Endothelial cell of umbilical vein (primary cell): ENCODE results near the gene SOX11. TPM values are rescaled to one million over a fixed set of nuclear protein-coding genes. Genes with fewer than 3 reads are reported as not detected.

Experiments used
- BruUV-seq: library from RNA; stranded (reverse); fragments of 400-500 nt; replicated peaks from 2 replicates; lab custom pipeline; 2021; lab: Mats Ljungman, UMichigan
- CTCF ChIA-PET: fragments of 300-600, 350-600 bp; sonication (Branson Sonifier 250); formaldehyde crosslinking; loops from one replicate; lab custom pipeline; 2021; ENCODE audit warnings: antibody characterized with exemption, inconsistent platforms; lab: Charles Lee
- POLR2A ChIA-PET: fragments of 300-600, 350-600 bp; sonication (Branson Sonifier 250); formaldehyde crosslinking; loops from one replicate; lab custom pipeline; 2021; ENCODE audit warnings: antibody characterized with exemption, inconsistent platforms; lab: Charles Lee
- DNase-seq: peaks from one replicate; pipeline ENCODE4 v3.0.0-alpha.2; 2011; ENCODE audit warnings: low read depth, low spot score
- FAIRE-seq: peaks from 2 replicates; lab custom pipeline; 2011; peaks lifted over from hg19 to GRCh38; lab: Jason Lieb, UNC
- H2AFZ ChIP-seq: 2 replicates; pipeline ENCODE4 v1.6.0; 2012; ENCODE audit warnings: low read depth, low read length, control low read depth, inconsistent platforms
- H3K27ac ChIP-seq: 2 replicates; pipeline ENCODE4 v1.5.1; 2011; ENCODE audit warnings: low read depth, mild to moderate bottlenecking, control low read depth, low read length, moderate library complexity; ENCODE audit not compliant: insufficient read depth
- H3K27me3 ChIP-seq, 2 experiments: 2 replicates each; pipeline versions ENCODE4 v1.6.0 to v1.6.1; 2011; ENCODE audit warnings: low read length in 2 of 2, mixed read lengths in 1 of 2; ENCODE audit not compliant: control insufficient read depth in 2 of 2, insufficient read depth in 2 of 2
- H3K36me3 ChIP-seq, 2 experiments: 2 replicates in 1 of 2; 3 replicates in 1 of 2; pipeline ENCODE4 v1.5.1; 2011; ENCODE audit warnings: low read length in 2 of 2, mild to moderate bottlenecking in 1 of 2, moderate library complexity in 1 of 2; ENCODE audit not compliant: control insufficient read depth in 2 of 2, insufficient read depth in 2 of 2; ENCODE audit errors: extremely low read depth in 1 of 2
- H3K4me1 ChIP-seq: 3 replicates; pipeline ENCODE4 v1.5.1; 2011; ENCODE audit warnings: mild to moderate bottlenecking, low read length; ENCODE audit not compliant: control insufficient read depth, insufficient read depth; ENCODE audit errors: extremely low read depth
- H3K4me2 ChIP-seq: 2 replicates; pipeline ENCODE4 v1.6.1; 2011; ENCODE audit warnings: low read length, control low read depth, mixed read lengths; ENCODE audit not compliant: insufficient read depth
- H3K4me3 ChIP-seq, 3 experiments: fragments of 200-600 bp in 1 of 3; sonication (generic), shearing (Covaris generic) in 1 of 3; replicated peaks in 1 of 3; 2 replicates each; pipeline ENCODE4 v1.5.1; 2011 to 2016; ENCODE audit warnings: control low read depth in 3 of 3, low read length in 3 of 3, mild to moderate bottlenecking in 2 of 3, inconsistent platforms in 1 of 3, low read depth in 1 of 3, moderate library complexity in 1 of 3; ENCODE audit not compliant: insufficient read depth in 1 of 3
- H3K79me2 ChIP-seq: 2 replicates; pipeline ENCODE4 v1.6.0; 2012; ENCODE audit warnings: low read length, inconsistent platforms; ENCODE audit not compliant: control insufficient read depth, insufficient read depth
- H3K9ac ChIP-seq: replicated peaks from 2 replicates; pipeline ENCODE3; 2011; ENCODE audit warnings: low read length, control low read depth; ENCODE audit not compliant: insufficient read depth; ENCODE audit errors: extremely low read depth
- H3K9me1 ChIP-seq: replicated peaks from 3 replicates; pipeline ENCODE4 v1.6.0; 2011; ENCODE audit warnings: mild to moderate bottlenecking, low read length; ENCODE audit not compliant: control insufficient read depth, insufficient read depth; ENCODE audit errors: extremely low read depth
- H3K9me3 ChIP-seq: replicated peaks from 2 replicates; pipeline ENCODE4 v1.5.1; 2012; ENCODE audit warnings: low read length, inconsistent platforms; ENCODE audit not compliant: control insufficient read depth, insufficient read depth
- H4K20me1 ChIP-seq: replicated peaks from 2 replicates; pipeline ENCODE3; 2011; ENCODE audit warnings: mild to moderate bottlenecking, low read length; ENCODE audit not compliant: control insufficient read depth, insufficient read depth; ENCODE audit errors: extremely low read depth
- EZH2 ChIP-seq: IDR thresholded peaks from 2 replicates; pipeline ENCODE4 v1.6.1; 2012; ENCODE audit warnings: borderline replicate concordance, low read depth, mild to moderate bottlenecking, moderate library complexity, low read length, inconsistent platforms; ENCODE audit not compliant: severe bottlenecking
- FOS ChIP-seq: IDR thresholded peaks from 2 replicates; pipeline ENCODE4 v1.6.1; 2011; ENCODE audit warnings: mild to moderate bottlenecking, low read length, moderate library complexity, borderline replicate concordance; ENCODE audit not compliant: insufficient read depth
- GATA2 ChIP-seq: IDR thresholded peaks from 2 replicates; pipeline ENCODE4 v1.7.0; 2011; ENCODE audit warnings: low read depth, mild to moderate bottlenecking, moderate library complexity, mixed read lengths, low read length; ENCODE audit not compliant: insufficient read length, insufficient read depth
- JUN ChIP-seq: IDR thresholded peaks from 2 replicates; pipeline ENCODE4 v1.6.1; 2011; ENCODE audit warnings: borderline replicate concordance, low read depth; ENCODE audit not compliant: insufficient read length, insufficient read depth
- MYC ChIP-seq: IDR thresholded peaks from one replicate; pipeline ENCODE4 v1.6.1; 2011; ENCODE audit warnings: mild to moderate bottlenecking, low read depth, low read length
- POLR2A ChIP-seq: IDR thresholded peaks from 2 replicates; pipeline ENCODE4 v1.6.1; 2012; ENCODE audit warnings: low read depth, mild to moderate bottlenecking, control low read depth, low read length
- POLR2AphosphoS5 ChIP-seq: IDR thresholded peaks from 2 replicates; pipeline ENCODE4 v1.6.1; 2012; ENCODE audit warnings: low read depth, mild to moderate bottlenecking, control low read depth, low read length, moderate library complexity; ENCODE audit not compliant: insufficient read depth
- dilution Hi-C: fragments of 300-500 bp; cut with MboI; formaldehyde crosslinking; loops from one replicate; pipeline ENCODE4 v1.15.0; 2019; ENCODE audit warnings: low sequenced_read_pairs; ENCODE audit not compliant: extremely low pct_ligation_motif_present
- intact Hi-C: fragments of 100-400 bp; cut with micrococcal nuclease; formaldehyde crosslinking; loops from one replicate; pipeline ENCODE4 v1.10.0; 2022
- polyA plus RNA-seq, 4 experiments: library from polyadenylated mRNA; depleted of rRNA in 3 of 4; stranded (reverse) in 3 of 4; unstranded in 1 of 4; fragments of >200 nt; gene quantifications; 2 replicates each; pipeline versions ENCODE4 v1.2.1 to v1.2.3, GENCODE V29; 2011 to 2012; ENCODE audit warnings: missing spikeins in 1 of 4
- total RNA-seq: library from RNA; stranded (reverse); gene quantifications from 2 replicates; pipeline ENCODE4 v1.2.3, GENCODE V29; 2021
- TF ChIP-seq, protein P1 (sequence below), 2 donors: IDR thresholded peaks; 1 replicate in 1 of 2; 2 replicates in 1 of 2; pipeline ENCODE4 v1.5.1; 2011; ENCODE audit warnings: low read length in 2 of 2, mild to moderate bottlenecking in 2 of 2, moderate library complexity in 2 of 2, control low read depth in 1 of 2, inconsistent platforms in 1 of 2, low read depth in 1 of 2; ENCODE audit not compliant: insufficient read depth in 1 of 2; ENCODE audit errors: extremely low read depth in 1 of 2
- TF ChIP-seq, protein P2 (sequence below): IDR thresholded peaks from 2 replicates; pipeline ENCODE4 v1.6.1; 2011; ENCODE audit not compliant: insufficient read depth, insufficient read length

Gene SOX11
- total and polyA plus RNA-seq, 2 donors (not counting 3 experiments of a cell fraction or from before 2014, with no cell fraction given): not detected

DNA sequence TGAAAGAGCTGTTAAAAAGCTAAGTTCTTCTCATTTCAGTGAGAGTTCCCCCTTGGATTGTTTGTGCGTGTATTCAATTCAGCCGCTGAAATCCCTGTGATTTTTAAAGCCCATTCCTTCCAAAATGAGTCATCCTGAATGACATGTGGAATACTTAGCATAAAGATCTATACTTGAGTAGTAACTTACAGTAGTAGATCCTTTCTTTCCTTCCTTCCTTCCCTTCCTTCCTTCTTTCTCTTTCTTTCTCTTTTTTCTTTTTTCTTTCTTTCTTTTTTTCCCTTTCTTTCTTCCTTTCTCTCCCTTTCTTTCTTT lies 18.2 kb upstream of the SOX11 start:
- no peak overlapping the region for H2AFZ ChIP-seq
- no peak for TF ChIP-seq POLR2A
- TF ChIP-seq EZH2: no peak
- no peak for TF ChIP-seq FOS
- TF ChIP-seq JUN: no peak
- TF ChIP-seq, protein P1, sequence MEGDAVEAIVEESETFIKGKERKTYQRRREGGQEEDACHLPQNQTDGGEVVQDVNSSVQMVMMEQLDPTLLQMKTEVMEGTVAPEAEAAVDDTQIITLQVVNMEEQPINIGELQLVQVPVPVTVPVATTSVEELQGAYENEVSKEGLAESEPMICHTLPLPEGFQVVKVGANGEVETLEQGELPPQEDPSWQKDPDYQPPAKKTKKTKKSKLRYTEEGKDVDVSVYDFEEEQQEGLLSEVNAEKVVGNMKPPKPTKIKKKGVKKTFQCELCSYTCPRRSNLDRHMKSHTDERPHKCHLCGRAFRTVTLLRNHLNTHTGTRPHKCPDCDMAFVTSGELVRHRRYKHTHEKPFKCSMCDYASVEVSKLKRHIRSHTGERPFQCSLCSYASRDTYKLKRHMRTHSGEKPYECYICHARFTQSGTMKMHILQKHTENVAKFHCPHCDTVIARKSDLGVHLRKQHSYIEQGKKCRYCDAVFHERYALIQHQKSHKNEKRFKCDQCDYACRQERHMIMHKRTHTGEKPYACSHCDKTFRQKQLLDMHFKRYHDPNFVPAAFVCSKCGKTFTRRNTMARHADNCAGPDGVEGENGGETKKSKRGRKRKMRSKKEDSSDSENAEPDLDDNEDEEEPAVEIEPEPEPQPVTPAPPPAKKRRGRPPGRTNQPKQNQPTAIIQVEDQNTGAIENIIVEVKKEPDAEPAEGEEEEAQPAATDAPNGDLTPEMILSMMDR (IDR thresholded peaks at IDR 0.05; ENCODE audit: extremely low read depth in 1 of 2, insufficient read depth in 1 of 2, low read depth in 1 of 2, low read length in 2 of 2): no peak
- no peak for TF ChIP-seq MYC
- no peak for TF ChIP-seq POLR2AphosphoS5
- TF ChIP-seq, protein P2, sequence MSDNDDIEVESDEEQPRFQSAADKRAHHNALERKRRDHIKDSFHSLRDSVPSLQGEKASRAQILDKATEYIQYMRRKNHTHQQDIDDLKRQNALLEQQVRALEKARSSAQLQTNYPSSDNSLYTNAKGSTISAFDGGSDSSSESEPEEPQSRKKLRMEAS: no peak
- TF ChIP-seq GATA2: no peak
- H4K20me1 ChIP-seq: no peaks in the 10 kb centered on the region
- dilution Hi-C loops (no loop called here), intact Hi-C loops (no loop called here)
- H3K4me2 ChIP-seq: no peak overlapping the region
- H3K27me3 ChIP-seq: no peaks in the 10 kb centered on the region
- DNase-seq: no peak
- no peaks in the 10 kb centered on the region for H3K79me2 ChIP-seq
- no TSS peak for BruUV-seq
- no peaks in the 10 kb centered on the region for H3K36me3 ChIP-seq
- H3K9me3 ChIP-seq: peaks cover 2% of the 10 kb centered on the region
- POLR2A ChIA-PET: no interaction called here
- H3K9ac ChIP-seq: no peak overlapping the region
- FAIRE-seq: no peak
- H3K9me1 ChIP-seq: no peaks in the 10 kb centered on the region
- H3K4me1 ChIP-seq: no peaks in the 10 kb centered on the region
- no peak overlapping the region for H3K27ac ChIP-seq
- CTCF ChIA-PET: no interaction called here
- H3K4me3 ChIP-seq: no peak overlapping the region
